ENCODE data around the gene PITPNC1.

- TF ChIP-seq POLR2A (IDR thresholded peaks at IDR 0.05) (no peak), CTCF (IDR thresholded peaks at IDR 0.05) (no peak)
These were observed 348.3 kb downstream of the PITPNC1 start for GRCh38 chr17:67725373-67725791.

Measured in Peyer's patch (tissue), 4 donors.